Measurements from ENCODE around the gene TPTE2. TPM values are rescaled to one million over a fixed set of nuclear protein-coding genes. Genes with fewer than 3 reads are reported as not detected.

Gene TPTE2
- total and polyA plus RNA-seq, 9 donors = 0.11 to 0.18 TPM; not detected in 7

DNA sequence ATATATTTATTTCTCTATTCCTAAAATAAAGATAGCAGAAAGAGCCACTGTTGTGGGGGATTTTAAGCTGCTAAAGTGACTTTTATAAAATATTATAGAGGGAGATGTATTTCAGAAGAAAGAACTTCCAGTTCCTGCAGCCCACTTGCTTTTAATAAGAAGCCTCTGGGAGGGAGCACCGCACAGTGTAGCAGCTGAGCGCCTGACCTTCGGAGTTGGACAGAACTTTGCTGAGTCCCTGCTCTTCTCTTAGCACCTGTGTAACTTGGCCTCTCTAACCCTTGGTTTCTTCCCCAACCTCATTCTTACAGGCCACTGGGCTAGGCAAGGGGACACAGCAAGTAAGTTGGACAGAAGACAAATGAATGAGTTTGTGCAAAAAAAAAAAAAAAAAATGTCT is 34.8 kb upstream of the TPTE2 start:
- 80 to 85% (median 82%) methylated on average over 3 of the region's 3 CpGs for WGBS, 3 donors
- no peak for DNase-seq
- Histone ChIP-seq H3K27me3 (no peaks in the 10 kb centered on the region), H3K4me3 (no peak overlapping the region), H3K4me1 (ENCODE audit: insufficient read depth) (no peaks in the 10 kb centered on the region), H3K9me3 (no peaks in the 10 kb centered on the region), H3K27ac (no peak overlapping the region), H3K36me3 (no peaks in the 10 kb centered on the region)
- intact Hi-C loops (cut with DNase I) = no loop called here
- no peak for TF ChIP-seq POLR2A (IDR thresholded peaks at IDR 0.05)

- no peak for DNase-seq
- H3K4me1 ChIP-seq (ENCODE audit: insufficient read depth) = no peaks in the 10 kb centered on the region
- TF ChIP-seq POLR2A (IDR thresholded peaks at IDR 0.05) (no peak), EP300 (IDR thresholded peaks at IDR 0.05) (no peak)
- TF ChIP-seq, protein P1, sequence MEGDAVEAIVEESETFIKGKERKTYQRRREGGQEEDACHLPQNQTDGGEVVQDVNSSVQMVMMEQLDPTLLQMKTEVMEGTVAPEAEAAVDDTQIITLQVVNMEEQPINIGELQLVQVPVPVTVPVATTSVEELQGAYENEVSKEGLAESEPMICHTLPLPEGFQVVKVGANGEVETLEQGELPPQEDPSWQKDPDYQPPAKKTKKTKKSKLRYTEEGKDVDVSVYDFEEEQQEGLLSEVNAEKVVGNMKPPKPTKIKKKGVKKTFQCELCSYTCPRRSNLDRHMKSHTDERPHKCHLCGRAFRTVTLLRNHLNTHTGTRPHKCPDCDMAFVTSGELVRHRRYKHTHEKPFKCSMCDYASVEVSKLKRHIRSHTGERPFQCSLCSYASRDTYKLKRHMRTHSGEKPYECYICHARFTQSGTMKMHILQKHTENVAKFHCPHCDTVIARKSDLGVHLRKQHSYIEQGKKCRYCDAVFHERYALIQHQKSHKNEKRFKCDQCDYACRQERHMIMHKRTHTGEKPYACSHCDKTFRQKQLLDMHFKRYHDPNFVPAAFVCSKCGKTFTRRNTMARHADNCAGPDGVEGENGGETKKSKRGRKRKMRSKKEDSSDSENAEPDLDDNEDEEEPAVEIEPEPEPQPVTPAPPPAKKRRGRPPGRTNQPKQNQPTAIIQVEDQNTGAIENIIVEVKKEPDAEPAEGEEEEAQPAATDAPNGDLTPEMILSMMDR (IDR thresholded peaks at IDR 0.05) = no peak
- no peaks in the 10 kb centered on the region for H3K9me3 ChIP-seq
- intact Hi-C loops (cut with DNase I) = no loop called here
- no peak overlapping the region for H3K4me3 ChIP-seq
- H3K36me3 ChIP-seq = no peaks in the 10 kb centered on the region
- H3K27ac ChIP-seq = no peak overlapping the region
- WGBS, 3 donors = 83 to 90% (median 85%) methylated on average over 1 of the region's 1 CpG
- no peaks in the 10 kb centered on the region for H3K27me3 ChIP-seq
Observed at GRCh38 chr13:19592657-19593180, 31.4 kb upstream of the TPTE2 start.

GRCh38 chr13:19591864-19592263 is 30.5 kb upstream of the TPTE2 start:
- Histone ChIP-seq H3K36me3 (no peaks in the 10 kb centered on the region), H3K4me3 (no peak overlapping the region), H3K27me3 (no peaks in the 10 kb centered on the region), H3K9me3 (no peaks in the 10 kb centered on the region), H3K27ac (no peak overlapping the region), H3K4me1 (ENCODE audit: insufficient read depth) (peaks cover 2% of the 10 kb centered on the region)
- no peak for TF ChIP-seq EP300 (IDR thresholded peaks at IDR 0.05)
- TF ChIP-seq, protein P1 (IDR thresholded peaks at IDR 0.05) = no peak
- TF ChIP-seq POLR2A (IDR thresholded peaks at IDR 0.05) = no peak
- WGBS, 3 donors = 87 to 89% (median 88%) methylated on average over 7 of the region's 7 CpGs
- intact Hi-C loops (cut with DNase I) = no loop called here
- no peak for DNase-seq

GRCh38 chr13:19590423-19590822 is 29.1 kb upstream of the TPTE2 start:
- no peaks in the 10 kb centered on the region for H3K36me3 ChIP-seq
- 79 to 81% (median 80%) methylated on average over 5 of the region's 5 CpGs for WGBS, 3 donors
- DNase-seq = no peak
- H3K27me3 ChIP-seq = no peaks in the 10 kb centered on the region
- TF ChIP-seq POLR2A (IDR thresholded peaks at IDR 0.05) (no peak), EP300 (IDR thresholded peaks at IDR 0.05) (no peak)
- TF ChIP-seq, protein P1 (IDR thresholded peaks at IDR 0.05) = no peak
- no peak overlapping the region for H3K4me3 ChIP-seq
- H3K9me3 ChIP-seq = no peaks in the 10 kb centered on the region
- no peak overlapping the region for H3K27ac ChIP-seq
- H3K4me1 ChIP-seq (ENCODE audit: insufficient read depth) = peaks cover 2% of the 10 kb centered on the region
- intact Hi-C loops (cut with DNase I) = no loop called here

GRCh38 chr13:19589312-19589711 is 28.0 kb upstream of the TPTE2 start:
- WGBS, 3 donors = 54 to 64% (median 57%) methylated on average over 2 of the region's 2 CpGs
- intact Hi-C loops (cut with DNase I) = no loop called here
- no peak for DNase-seq
- Histone ChIP-seq H3K4me3 (no peak overlapping the region), H3K27ac (no peak overlapping the region), H3K36me3 (no peaks in the 10 kb centered on the region), H3K4me1 (ENCODE audit: insufficient read depth) (peaks cover 2% of the 10 kb centered on the region), H3K9me3 (no peaks in the 10 kb centered on the region), H3K27me3 (no peaks in the 10 kb centered on the region)
- TF ChIP-seq, protein P1 (IDR thresholded peaks at IDR 0.05) = no peak
- TF ChIP-seq EP300 (IDR thresholded peaks at IDR 0.05) = no peak
- TF ChIP-seq POLR2A (IDR thresholded peaks at IDR 0.05) = no peak
